SK-N-SH treated with all-trans-retinoic acid at 6 μM for 48 hours (cell line): ENCODE measurements around the gene FARP1.

ENCODE experiments used
- ATAC-seq: fragments of 200-7000 bp; cut with Tn5 transposase; 3 replicates; pipeline ENCODE4 v1.9.1; 2020; ENCODE audit warnings: mild to moderate bottlenecking, moderate library complexity
- BACH2 ChIP-seq: fragments of 250-450 bp; sonication (Bioruptor Pico); IDR thresholded peaks from 2 replicates; pipeline ENCODE4 v1.9.0; 2021; ENCODE audit warnings: mild to moderate bottlenecking, borderline replicate concordance
- CREB5 ChIP-seq: fragments of 250-450 bp; sonication (Bioruptor Pico); IDR thresholded peaks from 2 replicates; pipeline ENCODE4 v1.5.1; 2020; ENCODE audit warnings: low read depth, mild to moderate bottlenecking, moderate library complexity
- CSDC2 ChIP-seq: fragments of 250-450 bp; sonication (Bioruptor Pico); IDR thresholded peaks from 2 replicates; pipeline ENCODE4 v1.5.0; 2020; ENCODE audit warnings: mild to moderate bottlenecking, moderate library complexity
- CSRNP3 ChIP-seq: fragments of 250-450 bp; sonication (Bioruptor Pico); IDR thresholded peaks from 2 replicates; pipeline ENCODE4 v1.5.1; 2021; ENCODE audit warnings: mild to moderate bottlenecking, moderate library complexity
- ESRRG ChIP-seq: fragments of 250-450 bp; sonication (Bioruptor Pico); IDR thresholded peaks from 2 replicates; pipeline ENCODE4 v1.6.1; 2021; ENCODE audit warnings: mild to moderate bottlenecking
- ISL1 ChIP-seq: fragments of 250-450 bp; sonication (Bioruptor Pico); IDR thresholded peaks from 2 replicates; pipeline ENCODE4 v2.1.2; 2022; ENCODE audit warnings: mild to moderate bottlenecking, moderate library complexity
- PATZ1 ChIP-seq: fragments of 250-450 bp; sonication (Bioruptor Pico); IDR thresholded peaks from 2 replicates; pipeline ENCODE4 v1.8.0; 2020; ENCODE audit warnings: mild to moderate bottlenecking, moderate library complexity, borderline replicate concordance
- POU6F1 ChIP-seq: fragments of 250-450 bp; sonication (Bioruptor Pico); IDR thresholded peaks from 2 replicates; pipeline ENCODE4 v1.8.0; 2021; ENCODE audit warnings: low read depth, mild to moderate bottlenecking, moderate library complexity, borderline replicate concordance
- PPARA ChIP-seq: fragments of 250-450 bp; sonication (Bioruptor Pico); IDR thresholded peaks from 2 replicates; pipeline ENCODE4 v1.5.0; 2020; ENCODE audit warnings: mild to moderate bottlenecking, borderline replicate concordance
- RARB ChIP-seq: fragments of 250-450 bp; sonication (Bioruptor Pico); IDR thresholded peaks from 2 replicates; pipeline ENCODE4 v1.8.0; 2021; ENCODE audit warnings: mild to moderate bottlenecking, moderate library complexity
- SNAI2 ChIP-seq: fragments of 250-450 bp; sonication (Bioruptor Pico); IDR thresholded peaks from 2 replicates; pipeline ENCODE4 v1.5.0; 2020; ENCODE audit warnings: mild to moderate bottlenecking, moderate library complexity
- TOX ChIP-seq: fragments of 250-450 bp; sonication (Bioruptor Pico); IDR thresholded peaks from 2 replicates; pipeline ENCODE4 v1.8.0; 2021; ENCODE audit warnings: mild to moderate bottlenecking, moderate library complexity, borderline replicate concordance
- TSHZ2 ChIP-seq: fragments of 250-450 bp; sonication (Bioruptor Pico); IDR thresholded peaks from 2 replicates; pipeline ENCODE4 v1.5.0; 2020; ENCODE audit warnings: mild to moderate bottlenecking, moderate library complexity
- ZC3H10 ChIP-seq: fragments of 250-450 bp; sonication (Bioruptor Pico); IDR thresholded peaks from 2 replicates; pipeline ENCODE4 v1.5.1; 2021; ENCODE audit warnings: mild to moderate bottlenecking, moderate library complexity
- ZFP3 ChIP-seq: fragments of 250-450 bp; sonication (Bioruptor Pico); IDR thresholded peaks from 2 replicates; pipeline ENCODE4 v1.5.0; 2020; ENCODE audit warnings: mild to moderate bottlenecking, moderate library complexity
- ZFP30 ChIP-seq: fragments of 450-650 bp; formaldehyde crosslinking; IDR thresholded peaks from 2 replicates; pipeline ENCODE4 v1.5.0; 2022; ENCODE audit warnings: mild to moderate bottlenecking, moderate library complexity
- ZNF565 ChIP-seq: fragments of 450-650 bp; formaldehyde crosslinking; conservative IDR thresholded peaks from 2 replicates; pipeline ENCODE4 v1.5.0; 2020; ENCODE audit warnings: low read depth, mild to moderate bottlenecking, moderate library complexity
- ZNF70 ChIP-seq: fragments of 450-650 bp; formaldehyde crosslinking; IDR thresholded peaks from 2 replicates; pipeline ENCODE4 v1.5.0; 2020; ENCODE audit warnings: mild to moderate bottlenecking, moderate library complexity
- ZNF8 ChIP-seq: fragments of 450-650 bp; formaldehyde crosslinking; IDR thresholded peaks from 2 replicates; pipeline ENCODE4 v1.5.0; 2020; ENCODE audit warnings: mild to moderate bottlenecking, moderate library complexity

Gene FARP1

DNA sequence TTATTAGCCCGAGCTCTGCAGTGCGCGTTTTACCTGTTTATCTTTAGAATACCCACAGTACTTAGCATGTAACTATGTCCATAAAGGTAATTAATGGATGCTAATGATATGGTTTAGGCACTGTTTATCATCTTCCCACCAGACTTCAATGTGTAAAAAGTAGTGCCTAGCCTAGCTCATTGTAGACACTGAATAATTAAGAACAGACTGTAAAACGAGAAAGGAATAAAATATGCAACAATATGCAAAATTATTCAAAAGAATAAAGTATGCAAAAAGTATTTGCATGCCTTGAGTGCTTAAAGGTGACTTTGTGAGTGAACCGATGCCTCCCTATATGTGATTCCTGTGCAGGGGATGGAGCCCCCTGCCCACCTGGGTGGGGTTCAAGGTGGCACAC lies 69.9 kb downstream of the FARP1 start:
- ATAC-seq = no peak
- TF ChIP-seq ZNF8 (CRISPR knock-in tag) = no peak

- TF ChIP-seq PPARA (CRISPR knock-in tag) (no peak), SNAI2 (CRISPR knock-in tag) (no peak), PATZ1 (CRISPR knock-in tag) (no peak), CSRNP3 (CRISPR knock-in tag) (no peak), ISL1 (no peak), CSDC2 (CRISPR knock-in tag) (no peak), TSHZ2 (CRISPR knock-in tag) (no peak), ZNF70 (no peak), ZFP3 (CRISPR knock-in tag) (no peak), RARB (CRISPR knock-in tag) (no peak)
- no peak for ATAC-seq
These were observed 70.5 kb downstream of the FARP1 start for GRCh38 chr13:98213354-98213753.

- ATAC-seq = peak; percentile 87
These were observed 71.2 kb downstream of the FARP1 start for GRCh38 chr13:98214008-98214643.

GRCh38 chr13:98214707-98215106 lies 71.8 kb downstream of the FARP1 start:
- peak; percentile 55 for ATAC-seq
- TF ChIP-seq ZC3H10 (CRISPR knock-in tag) (no peak), CSDC2 (CRISPR knock-in tag) (no peak), ISL1 (no peak), ZNF8 (CRISPR knock-in tag) (no peak), BACH2 (CRISPR knock-in tag) (no peak), ZNF70 (no peak), RARB (CRISPR knock-in tag) (no peak), ESRRG (CRISPR knock-in tag) (no peak), ZNF565 (no peak), CSRNP3 (CRISPR knock-in tag) (no peak), ZFP30 (CRISPR knock-in tag) (no peak), TOX (CRISPR knock-in tag) (no peak), CREB5 (CRISPR knock-in tag) (no peak), PPARA (CRISPR knock-in tag) (no peak), SNAI2 (CRISPR knock-in tag) (no peak), TSHZ2 (CRISPR knock-in tag) (no peak), POU6F1 (CRISPR knock-in tag) (no peak)

More at GRCh38 chr13:98214008-98214643, 71.2 kb downstream of the FARP1 start:
- no peak for TF ChIP-seq ZNF565
- peak; percentile 42 for TF ChIP-seq ISL1
- TF ChIP-seq, all 23 proteins: peak for 1
